ENCODE measurements around the gene ABHD5.

ABHD5 gene

DNA sequence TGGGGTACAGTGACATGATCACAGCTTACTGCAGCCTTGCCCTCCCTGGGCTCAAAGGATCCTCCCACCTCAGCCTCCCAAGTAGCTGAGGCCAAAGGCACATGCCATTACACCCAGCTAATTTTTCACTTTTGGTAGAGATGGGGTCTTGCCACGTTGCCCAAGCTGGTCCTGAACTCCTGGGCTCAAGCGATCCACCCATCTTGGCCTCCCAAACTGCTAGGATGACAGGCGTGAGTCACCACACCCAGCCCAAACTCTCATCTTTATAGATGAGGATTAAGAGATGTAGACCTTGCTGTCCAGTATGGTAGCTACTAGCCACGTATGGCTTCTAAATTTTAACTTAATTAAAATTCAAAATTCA, 4.4 kb upstream of the ABHD5 start:
- no peak for DNase-seq

DNA sequence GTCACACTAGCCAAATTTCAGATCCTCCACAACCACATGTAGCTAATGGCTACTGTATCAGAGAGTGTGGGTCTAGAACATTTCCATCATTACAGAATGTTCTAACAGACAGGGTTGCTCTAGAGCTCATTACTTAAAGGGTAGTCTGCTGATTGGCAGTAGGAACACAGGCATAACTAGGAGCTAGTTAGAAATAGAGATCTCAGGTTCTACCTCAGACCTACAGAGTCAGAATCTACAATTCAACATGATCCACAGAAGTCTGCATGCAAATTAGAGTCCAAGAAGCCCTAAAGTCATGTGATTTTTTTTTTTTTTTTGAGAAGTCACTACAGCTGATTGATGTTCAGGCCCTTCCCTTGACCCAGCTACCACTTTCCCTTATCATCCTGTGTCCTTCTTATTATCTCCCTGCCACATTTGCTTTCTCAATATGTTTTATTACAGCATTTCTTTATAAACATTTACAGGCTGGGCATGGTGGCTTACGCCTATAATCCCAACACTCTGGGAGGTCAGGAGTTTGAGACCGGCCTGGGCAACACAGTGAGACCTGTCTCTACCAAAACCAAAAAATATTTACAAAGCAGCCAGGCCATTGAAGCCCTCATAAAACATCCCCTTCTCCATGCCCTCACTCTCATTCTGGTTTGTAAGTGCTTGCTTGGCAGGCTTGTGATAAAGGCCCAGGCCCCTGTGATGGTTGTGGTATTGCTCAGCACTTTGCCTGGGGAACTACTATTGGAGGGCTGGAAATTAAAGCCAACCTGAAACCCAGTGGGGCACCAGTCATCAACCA, 3.8 kb upstream of the ABHD5 start:
- no peak for DNase-seq

DNA sequence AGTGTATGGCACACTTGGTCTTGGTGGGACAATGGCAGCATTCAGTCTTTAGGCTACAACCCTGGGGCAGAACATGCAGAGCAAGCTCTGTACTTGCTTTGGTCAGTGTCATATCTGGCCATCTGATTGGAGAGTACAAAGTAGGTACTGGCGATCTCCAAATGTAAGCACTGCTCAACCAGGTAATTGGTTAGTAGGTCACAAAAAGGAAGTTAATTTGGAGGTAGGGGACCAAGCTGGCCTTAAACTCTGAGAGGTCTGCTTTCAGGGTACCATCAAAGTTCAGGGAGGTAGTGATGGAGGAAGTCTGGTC, 3.3 kb upstream of the ABHD5 start:
- DNase-seq: no peak

DNA sequence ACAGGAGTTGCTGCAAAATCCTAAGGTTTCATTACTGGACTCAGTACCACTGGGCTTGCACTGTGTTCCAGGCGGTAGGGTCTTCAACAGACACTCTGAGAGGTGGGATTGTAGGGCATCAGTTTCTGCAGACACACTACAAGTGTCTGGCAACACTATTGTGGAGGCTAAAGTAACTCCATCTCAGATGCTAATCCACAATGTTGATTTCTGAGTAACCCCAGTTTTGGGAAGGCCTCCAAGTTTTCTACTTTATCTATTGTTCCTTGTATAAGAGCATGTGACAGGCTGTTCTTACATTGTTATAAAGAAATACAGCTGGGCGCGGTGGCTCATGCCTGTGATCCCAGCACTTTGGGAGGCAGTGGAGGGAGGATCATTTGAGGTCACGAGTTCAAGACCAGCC, 2.5 kb upstream of the ABHD5 start:
- no peak for DNase-seq

DNA sequence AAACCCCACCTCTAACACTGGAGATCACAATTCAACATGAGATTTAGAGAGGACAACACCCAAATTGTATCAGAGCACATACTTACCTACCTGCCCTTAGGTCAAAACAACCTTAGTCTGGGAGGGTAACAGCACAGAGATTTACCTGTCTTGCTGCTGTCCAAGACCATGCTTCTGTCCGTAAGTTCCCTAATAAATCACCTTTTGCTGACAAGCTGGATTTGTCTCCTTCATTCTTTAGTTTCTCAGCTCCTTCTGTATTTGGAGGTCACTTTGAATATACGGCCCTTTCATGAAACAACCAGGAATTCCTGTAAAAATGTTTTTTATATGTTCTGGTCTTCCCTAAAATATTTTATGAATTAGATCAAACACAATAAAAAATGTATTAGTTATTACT, 1.6 kb upstream of the ABHD5 start:
- DNase-seq: no peak

DNA sequence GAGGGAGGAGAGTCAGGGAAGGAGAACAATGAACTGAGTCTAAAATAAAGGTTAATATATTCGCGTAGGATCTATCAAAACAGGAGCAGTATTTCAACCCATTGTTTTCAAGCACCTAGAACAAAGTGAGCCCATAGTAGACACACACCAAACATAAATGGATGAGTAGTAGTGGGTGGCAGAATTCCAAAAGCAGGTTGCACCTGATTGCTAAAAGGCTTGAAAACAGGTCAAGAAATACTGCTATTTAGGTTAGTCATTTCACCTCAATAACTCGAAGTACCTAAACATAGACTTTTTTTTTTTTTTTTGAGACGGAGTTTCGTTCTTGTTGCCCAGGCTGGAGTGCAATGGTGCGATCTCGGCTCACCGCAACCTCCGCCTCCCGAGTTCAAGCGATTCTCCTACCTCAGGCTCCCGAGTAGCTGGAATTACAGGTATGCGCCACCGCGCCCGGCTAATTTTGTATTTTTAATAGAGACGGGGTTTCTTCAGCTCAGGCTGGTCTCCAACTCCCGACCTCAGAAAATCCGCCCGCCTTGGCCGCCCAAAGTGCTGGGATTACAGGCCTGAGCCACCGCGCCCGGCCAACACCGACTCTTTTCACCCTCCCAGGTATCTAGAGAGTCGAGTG, 855 bp upstream of the ABHD5 start:
- DNase-seq: no peak

DNA sequence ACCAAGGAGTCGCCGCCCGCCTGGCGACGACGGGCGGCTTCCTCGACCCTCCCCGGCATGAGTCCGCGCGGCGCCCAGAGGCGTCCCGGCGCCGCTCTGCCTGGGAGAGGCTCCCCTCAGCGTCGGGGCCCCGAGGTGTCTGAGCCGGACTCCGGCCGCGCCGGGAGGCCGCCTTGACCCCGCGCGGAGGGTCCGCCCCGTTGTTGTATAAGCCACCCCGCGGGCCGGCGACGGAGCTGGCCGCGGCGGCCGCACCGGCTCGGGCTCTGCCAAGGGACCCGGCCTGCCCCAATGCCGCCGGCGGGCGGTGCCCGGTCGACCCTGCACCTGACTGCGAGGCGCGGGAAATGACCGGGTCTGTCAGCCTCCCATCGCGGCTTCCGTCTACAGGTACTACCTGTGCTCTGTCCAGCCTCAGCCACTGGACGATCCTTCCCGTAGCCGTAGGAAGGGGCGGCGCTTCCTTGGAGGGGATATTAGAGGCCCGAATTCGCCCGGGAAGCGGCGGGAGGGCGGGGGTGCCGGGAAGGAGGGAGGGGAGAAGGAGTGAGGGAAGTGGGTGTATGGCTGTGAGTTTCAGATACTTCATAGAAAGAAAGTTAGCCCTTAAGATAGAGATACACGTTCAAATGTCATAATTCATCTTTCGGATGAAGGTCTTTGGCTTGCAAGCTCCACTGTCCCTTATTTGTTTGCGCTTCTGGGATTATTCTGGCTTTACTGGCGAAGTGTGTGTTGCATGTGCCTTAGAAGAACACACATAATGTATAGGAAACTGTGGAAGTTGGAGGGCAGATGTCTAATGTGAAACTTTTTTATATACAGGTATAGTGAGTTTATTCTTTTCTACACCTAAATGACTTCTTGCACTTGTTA, 620 bp downstream of the ABHD5 start:
- peak; percentile 16 for DNase-seq

DNA sequence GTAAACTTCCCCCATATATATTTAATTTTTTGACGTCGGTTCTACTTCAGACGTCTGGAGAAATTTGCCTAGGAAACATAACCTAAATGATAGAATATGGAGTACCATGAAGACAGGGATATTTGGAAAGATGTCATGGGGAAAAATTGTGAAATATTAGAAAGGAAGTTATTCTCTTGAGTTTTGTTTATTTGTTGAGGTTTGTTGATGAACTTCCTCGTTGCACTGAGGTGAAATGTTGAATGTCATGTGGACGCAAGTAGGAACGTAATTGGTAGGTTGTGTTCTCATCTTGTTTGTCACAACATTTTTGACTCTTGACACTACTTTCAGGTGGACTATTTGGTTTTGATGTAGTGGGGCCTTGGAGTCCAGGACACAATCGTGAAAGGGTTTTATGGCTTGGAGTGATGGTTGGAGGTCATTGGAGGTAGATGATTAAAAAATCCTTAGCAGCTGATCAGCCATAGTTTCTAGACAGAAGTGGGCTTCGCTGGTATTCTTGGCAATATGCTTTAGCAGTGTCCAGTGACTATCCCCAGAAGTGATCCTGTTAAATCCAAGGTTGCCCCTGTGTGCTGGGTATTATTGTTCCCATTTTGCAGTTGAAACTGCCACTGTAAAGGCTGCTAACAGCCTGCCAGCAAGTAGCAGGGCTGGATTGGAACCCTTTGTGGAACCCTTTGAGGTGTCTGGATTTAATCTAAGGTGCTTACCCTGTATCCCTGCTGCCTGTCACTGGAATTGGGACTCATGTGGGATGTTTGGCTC, 1.5 kb downstream of the ABHD5 start:
- no peak for DNase-seq

DNA sequence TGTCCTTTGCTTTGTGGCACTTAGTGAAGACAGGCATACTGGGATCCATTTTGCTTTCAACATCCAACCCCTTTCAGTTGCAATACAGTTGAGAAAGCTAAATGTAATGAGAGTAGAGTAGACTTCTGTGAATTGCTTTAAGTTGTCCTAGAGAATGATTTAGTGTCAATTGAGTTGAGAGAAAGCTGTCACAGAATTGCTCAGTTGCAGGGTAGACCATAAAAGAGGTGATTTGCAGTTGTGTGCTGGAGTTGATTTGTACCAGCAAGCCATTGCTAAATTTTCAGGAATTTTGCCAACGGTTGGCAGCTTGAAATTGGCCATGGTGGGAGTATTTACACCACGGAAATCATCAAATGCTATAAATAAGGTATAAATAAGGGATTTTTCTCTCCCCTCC, 2.2 kb downstream of the ABHD5 start:
- no peak for DNase-seq

DNA sequence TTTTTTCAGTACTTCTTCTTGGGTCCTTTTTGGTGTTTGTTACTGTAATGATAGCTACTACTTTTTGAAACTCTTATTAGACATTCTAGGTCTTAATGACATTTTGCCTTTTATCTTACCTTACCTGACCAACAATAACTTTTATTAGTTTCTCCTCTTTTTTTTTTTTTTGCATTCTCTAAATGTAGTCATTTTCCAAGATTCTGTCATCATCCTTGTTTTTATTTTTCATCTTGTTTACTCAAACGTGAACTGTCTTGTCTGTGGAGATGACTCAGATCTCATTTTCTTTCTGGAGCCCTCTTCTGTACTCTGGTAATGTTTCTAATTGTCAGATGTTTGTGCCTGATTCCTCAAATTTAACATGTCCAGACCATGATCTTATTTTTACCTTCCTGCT, 2.9 kb downstream of the ABHD5 start:
- no peak for DNase-seq

DNA sequence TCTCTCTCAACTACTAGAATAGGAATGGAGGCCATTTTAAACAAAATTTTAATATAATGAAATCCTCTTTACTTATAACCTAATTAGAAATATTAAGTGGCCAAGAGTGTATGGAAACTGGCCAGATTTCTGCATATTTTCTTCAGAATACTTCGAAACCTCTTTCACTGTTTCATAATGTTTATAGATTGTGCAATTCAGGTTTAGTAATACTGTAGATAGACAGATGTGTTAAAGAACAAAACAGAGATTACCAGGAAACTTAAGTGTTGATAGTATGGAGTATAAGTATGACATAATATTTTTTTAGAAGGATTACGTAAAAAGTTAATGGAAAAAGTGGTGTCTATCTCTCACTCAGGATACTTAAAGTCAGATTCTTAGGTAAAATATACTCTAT, 4.7 kb downstream of the ABHD5 start:
- no peak for DNase-seq

DNA sequence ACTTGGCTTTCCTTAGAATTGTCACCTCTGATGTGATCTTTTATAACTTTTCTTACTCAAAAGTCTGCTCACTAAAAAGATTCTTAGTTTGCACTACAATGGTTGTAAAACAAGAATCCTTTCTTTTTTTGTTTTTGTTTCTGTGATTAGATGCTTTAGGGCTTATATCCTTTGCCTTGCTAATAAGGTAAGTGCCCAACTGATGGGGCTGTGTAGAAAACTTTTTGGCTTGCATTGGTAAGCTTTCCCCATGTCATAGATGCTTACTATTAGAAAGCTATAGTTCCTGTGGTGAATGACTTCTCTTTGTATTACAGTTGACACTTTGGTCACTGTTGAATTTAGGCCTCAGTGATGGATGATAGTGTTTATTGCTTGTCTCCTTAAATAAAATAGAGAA, 5.1 kb downstream of the ABHD5 start:
- DNase-seq: no peak

DNA sequence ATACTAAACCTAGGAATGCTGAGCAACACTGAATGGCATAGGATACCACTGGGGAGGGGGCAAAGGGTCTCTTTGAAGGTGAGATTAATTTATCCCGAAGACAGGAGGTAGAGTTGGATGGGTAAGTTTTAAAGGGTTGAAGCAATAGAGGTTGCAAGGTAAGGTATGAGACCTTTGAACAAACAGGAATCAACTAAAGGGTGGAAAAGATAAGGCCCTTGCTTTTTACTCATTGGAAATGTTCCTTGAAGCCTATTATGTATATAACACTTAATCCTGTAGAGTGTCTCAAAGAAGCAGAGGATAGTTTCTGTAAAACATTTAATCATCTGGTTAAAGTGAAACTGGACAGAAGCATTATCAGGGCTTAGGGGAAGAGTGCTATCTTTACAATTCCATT, 5.7 kb downstream of the ABHD5 start:
- no peak for DNase-seq

DNA sequence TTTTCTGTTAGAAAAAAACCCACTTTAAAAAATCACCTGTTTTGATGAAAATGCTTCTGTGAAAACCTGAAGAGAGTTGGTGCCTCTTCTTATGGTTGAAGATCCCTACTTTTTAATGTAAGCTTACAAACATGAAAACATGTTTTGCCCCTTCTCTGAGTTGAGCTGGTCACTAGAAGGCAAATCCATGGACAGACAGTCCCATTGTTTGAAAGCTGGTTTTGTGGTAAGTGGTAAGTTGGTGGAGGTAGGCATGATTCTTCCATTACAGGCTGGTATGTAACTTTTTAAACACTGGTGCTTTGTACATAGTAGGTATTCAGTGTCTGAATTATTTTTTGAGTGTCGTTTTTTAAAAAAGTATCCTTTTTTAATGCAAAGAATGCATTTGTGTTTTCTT, 6.1 kb downstream of the ABHD5 start:
- DNase-seq: no peak

DNA sequence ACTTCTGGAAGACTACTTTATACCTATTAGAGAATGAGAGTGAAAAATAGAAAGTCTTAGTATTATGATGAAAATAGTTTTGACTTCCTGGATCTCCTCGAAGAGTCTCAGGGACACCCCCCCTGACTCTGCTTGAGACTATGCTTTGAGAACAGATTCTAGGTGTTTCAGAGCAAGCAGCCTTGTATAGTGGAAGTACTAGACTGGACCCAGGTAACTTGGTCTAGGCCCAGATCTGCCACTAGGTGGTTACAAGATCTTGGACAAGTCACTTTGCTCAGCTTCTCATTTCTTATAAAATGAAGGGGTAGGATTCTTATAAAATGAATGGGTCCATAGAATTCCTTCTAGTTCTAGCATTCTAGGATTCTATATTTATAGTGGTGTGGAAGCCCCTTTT, 9.1 kb downstream of the ABHD5 start:
- DNase-seq: no peak

DNA sequence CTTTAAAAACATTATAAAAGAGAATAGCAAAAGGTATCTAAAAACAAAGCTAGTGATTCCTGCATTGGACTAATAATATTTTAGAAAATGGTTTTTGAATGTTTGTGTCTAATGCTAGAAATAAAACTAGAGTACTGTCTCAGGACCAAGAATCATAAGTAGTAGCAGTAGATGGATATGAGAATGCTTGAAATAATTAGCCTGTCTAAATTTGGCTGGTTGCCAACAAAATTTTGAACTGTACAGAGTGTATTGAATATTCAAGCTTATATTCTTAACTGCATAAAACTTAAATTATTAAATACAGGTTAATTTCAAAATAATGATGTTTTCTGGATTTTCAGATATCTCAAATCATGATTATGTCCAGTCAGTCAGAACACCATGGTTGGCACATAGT, 14.0 kb downstream of the ABHD5 start:
- no peak for DNase-seq

DNA sequence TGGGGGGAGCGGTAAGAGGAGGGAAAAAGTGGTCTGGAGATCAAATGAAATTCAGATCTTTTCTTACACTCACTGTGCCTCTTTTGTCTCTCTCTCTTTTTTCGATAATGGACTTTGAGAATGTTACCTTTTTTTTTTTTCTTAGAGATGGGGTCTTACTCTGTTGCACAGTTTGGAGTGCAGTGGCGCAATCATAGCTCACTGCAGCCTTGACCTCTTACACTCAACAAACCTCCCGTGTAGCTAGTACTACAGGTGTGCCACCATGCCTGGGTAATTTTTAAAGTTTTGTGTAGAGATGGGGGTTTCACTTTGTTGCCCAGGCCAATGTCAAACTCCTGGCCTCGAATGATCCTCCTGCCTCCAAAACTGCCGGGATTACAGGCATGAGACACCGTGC, 15.6 kb downstream of the ABHD5 start:
- DNase-seq: no peak

DNA sequence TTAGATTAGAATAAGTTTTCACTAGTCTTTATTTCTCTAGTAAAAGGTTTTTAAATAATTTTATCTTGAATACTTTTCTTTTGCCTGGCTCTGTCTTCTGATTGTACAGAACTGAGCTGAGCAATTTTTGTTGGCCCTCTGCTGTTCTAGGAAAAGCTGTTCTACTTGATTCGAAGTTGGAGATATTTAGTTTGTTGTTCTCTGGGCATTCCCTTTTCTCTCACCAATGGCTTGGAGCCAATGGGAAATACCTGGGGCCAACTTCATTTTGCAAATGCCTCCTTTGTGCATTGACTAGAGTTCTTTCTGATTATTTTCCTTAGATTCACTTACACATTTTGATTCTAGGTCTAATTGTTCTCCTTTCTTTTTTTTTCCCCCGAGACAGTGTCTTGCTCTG, 16.5 kb downstream of the ABHD5 start:
- no peak for DNase-seq

DNA sequence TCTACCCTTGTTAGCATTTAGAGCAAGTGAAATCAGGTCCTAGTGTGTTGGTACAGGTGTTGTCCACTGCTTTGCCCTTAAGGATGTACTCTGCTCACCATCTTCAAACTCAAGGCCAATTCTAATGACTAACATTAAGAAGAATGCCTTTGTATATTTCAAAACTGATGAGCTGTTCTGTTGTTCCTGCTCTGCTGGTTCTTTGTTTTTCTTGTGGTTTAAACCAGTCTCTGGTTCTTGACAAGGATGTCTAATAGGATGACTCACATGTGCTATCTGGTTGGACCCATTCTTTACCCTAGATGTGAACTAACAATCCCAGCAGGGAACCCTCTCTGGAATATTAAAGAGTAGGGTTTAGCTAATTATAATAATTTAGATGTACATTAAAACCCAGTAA, 17.3 kb downstream of the ABHD5 start:
- no peak for DNase-seq

DNA sequence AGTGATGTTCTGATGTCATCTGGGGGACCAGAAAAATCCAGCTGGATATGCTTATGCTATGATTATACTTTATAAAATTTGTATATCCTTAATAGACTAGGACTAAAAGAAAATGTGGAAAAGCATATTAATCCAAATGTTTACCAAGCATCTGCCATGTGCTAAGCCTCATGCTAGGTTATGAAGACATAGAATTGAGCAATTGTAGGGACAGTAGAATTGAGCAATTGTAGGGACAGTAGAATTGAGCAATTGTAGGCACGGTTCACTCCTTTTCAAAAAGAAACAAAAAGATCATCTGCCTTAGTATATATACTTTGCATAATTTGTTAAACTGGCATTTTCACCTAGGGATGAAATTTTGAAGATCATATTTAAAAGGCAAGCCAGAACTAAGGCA, 18.3 kb downstream of the ABHD5 start:
- no peak for DNase-seq

DNA sequence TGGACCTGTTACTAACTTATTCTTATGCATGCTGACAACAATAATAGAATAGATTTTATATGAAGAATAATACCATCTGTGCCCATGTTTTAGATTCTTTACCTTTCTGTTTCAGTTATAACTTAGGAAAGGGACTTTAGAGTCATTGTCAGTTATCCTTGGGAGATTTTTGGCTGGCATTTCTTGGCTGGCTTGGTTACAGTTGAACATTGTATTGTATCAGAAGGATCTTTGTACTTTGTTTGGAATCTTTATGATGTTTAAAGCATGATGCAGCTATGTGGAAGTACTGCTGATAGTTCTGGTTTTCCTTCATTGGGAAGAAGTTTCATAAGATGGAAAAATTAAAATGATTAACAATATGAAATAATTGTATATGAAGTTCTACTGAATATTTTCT, 19.9 kb downstream of the ABHD5 start:
- DNase-seq: no peak

DNA sequence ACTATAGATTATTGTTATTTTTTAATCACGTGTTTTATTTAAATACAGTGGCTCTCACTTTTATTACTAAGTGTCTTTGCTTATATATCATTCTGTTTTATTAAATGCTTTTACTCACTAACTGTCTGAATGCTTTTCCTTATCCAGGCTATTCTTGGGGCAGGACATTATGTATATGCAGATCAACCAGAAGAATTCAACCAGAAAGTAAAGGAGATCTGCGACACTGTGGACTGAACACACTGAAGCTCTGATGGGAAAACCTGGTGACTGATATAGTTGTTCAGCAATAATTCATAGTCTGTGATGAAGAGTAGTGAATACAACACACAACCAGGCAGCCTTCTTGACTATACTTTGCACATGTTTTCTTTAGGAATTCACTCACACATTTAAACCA, 27.6 kb downstream of the ABHD5 start:
- DNase-seq: no peak

DNA sequence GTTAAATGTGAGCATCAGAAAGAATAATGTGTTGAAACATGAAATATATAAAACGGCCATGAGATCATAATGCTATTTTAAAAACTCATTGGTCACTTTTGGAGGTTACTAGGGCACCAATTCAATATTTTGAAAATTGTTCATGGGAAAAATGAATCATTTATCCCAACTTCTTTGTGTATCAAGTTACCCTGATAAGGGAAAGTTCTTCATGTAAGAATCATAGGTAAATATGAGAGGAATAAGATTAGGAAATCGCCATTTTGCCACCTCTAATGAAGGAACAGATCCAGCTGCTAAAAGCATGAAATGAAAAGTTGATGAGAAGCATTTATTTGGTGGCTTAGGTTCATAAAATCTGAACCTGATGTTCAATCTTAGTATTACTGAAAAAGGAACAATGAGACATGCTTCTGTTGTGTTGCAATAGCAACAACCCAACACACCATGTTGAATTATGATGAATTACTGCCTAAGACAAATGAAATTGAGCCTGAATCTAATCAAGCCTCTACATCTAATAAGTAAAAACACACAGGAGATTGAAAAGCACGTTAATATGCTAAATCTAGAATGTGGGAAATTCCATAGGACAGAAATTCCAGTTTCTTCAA, 32.5 kb downstream of the ABHD5 start:
- DNase-seq: no peak
